IPS-18a (cell line): Measurements from ENCODE around the gene WNT1.
A peak's percentile ranks its signal among the peaks of the same experiment; 100 is the strongest.

Source experiments
- H3K27ac ChIP-seq: one replicate; pipeline ENCODE4 v1.5.1; 2013; ENCODE audit warnings: low read length
- H3K27me3 ChIP-seq: one replicate; pipeline ENCODE4 v1.6.1; 2013; ENCODE audit warnings: mild to moderate bottlenecking, low read length; ENCODE audit not compliant: control insufficient read depth, insufficient read depth
- H3K36me3 ChIP-seq: one replicate; pipeline ENCODE4 v1.6.1; 2013; ENCODE audit warnings: low read depth, low read length; ENCODE audit not compliant: control insufficient read depth
- H3K4me1 ChIP-seq: one replicate; pipeline ENCODE4 v1.6.1; 2013; ENCODE audit warnings: low read depth, low read length; ENCODE audit not compliant: control insufficient read depth
- H3K4me3 ChIP-seq: one replicate; pipeline ENCODE4 v1.5.1; 2013; ENCODE audit warnings: low read length
- H3K9ac ChIP-seq: one replicate; pipeline ENCODE4 v1.6.1; 2013; ENCODE audit warnings: mild to moderate bottlenecking, low read length, moderate library complexity
- H3K9me3 ChIP-seq: one replicate; pipeline ENCODE4 v1.6.1; 2013; ENCODE audit warnings: low read depth, low read length; ENCODE audit not compliant: control insufficient read depth

WNT1 gene

GRCh38 chr12:48965298-48965838 lies 12.8 kb upstream of the WNT1 start:
- Histone ChIP-seq H3K9ac (no peak overlapping the region), H3K27ac (peak overlapping the region; percentile 87), H3K9me3 (no peaks in the 10 kb centered on the region), H3K27me3 (peaks cover 41% of the 10 kb centered on the region), H3K4me1 (peaks cover 52% of the 10 kb centered on the region), H3K4me3 (peak overlapping the region; percentile 41), H3K36me3 (no peaks in the 10 kb centered on the region)

- H3K27ac ChIP-seq = no peak overlapping the region
- no peak overlapping the region for H3K4me3 ChIP-seq
- peaks cover 61% of the 10 kb centered on the region for H3K4me1 ChIP-seq
- H3K9ac ChIP-seq = no peak overlapping the region
- H3K27me3 ChIP-seq = peaks cover 50% of the 10 kb centered on the region
- no peaks in the 10 kb centered on the region for H3K36me3 ChIP-seq
- H3K9me3 ChIP-seq = no peaks in the 10 kb centered on the region
Observed at GRCh38 chr12:48966177-48966895, 11.8 kb upstream of the WNT1 start.

- no peak overlapping the region for H3K4me3 ChIP-seq
- no peaks in the 10 kb centered on the region for H3K36me3 ChIP-seq
- H3K9me3 ChIP-seq = no peaks in the 10 kb centered on the region
- H3K27ac ChIP-seq = no peak overlapping the region
- H3K4me1 ChIP-seq = peaks cover 66% of the 10 kb centered on the region
- no peak overlapping the region for H3K9ac ChIP-seq
- H3K27me3 ChIP-seq = peaks cover 67% of the 10 kb centered on the region
Observed at GRCh38 chr12:48967991-48968390, 10.1 kb upstream of the WNT1 start.

GRCh38 chr12:48968467-48968866 lies 9.7 kb upstream of the WNT1 start:
- Histone ChIP-seq H3K9ac (peak overlapping the region; percentile 18), H3K27me3 (peaks cover 72% of the 10 kb centered on the region), H3K9me3 (no peaks in the 10 kb centered on the region), H3K4me3 (no peak overlapping the region), H3K36me3 (no peaks in the 10 kb centered on the region), H3K27ac (no peak overlapping the region), H3K4me1 (peaks cover 66% of the 10 kb centered on the region)

GRCh38 chr12:48969160-48969771 lies 8.9 kb upstream of the WNT1 start:
- Histone ChIP-seq H3K9me3 (no peaks in the 10 kb centered on the region), H3K4me1 (peaks cover 63% of the 10 kb centered on the region), H3K27ac (no peak overlapping the region), H3K36me3 (no peaks in the 10 kb centered on the region), H3K9ac (peak overlapping the region; percentile 18), H3K27me3 (peaks cover 80% of the 10 kb centered on the region), H3K4me3 (peak overlapping the region; percentile 54)

- Histone ChIP-seq H3K27me3 (peaks cover 88% of the 10 kb centered on the region), H3K4me3 (peak overlapping the region; percentile 54), H3K4me1 (peaks cover 55% of the 10 kb centered on the region), H3K9me3 (no peaks in the 10 kb centered on the region), H3K27ac (no peak overlapping the region), H3K36me3 (no peaks in the 10 kb centered on the region), H3K9ac (no peak overlapping the region)
Observed at GRCh38 chr12:48969833-48970701, 8.1 kb upstream of the WNT1 start.

GRCh38 chr12:48970702-48971334 lies 7.3 kb upstream of the WNT1 start:
- H3K27ac ChIP-seq = no peak overlapping the region
- peak overlapping the region; percentile 54 for H3K4me3 ChIP-seq
- H3K9me3 ChIP-seq = no peaks in the 10 kb centered on the region
- H3K4me1 ChIP-seq = peaks cover 49% of the 10 kb centered on the region
- no peak overlapping the region for H3K9ac ChIP-seq
- H3K36me3 ChIP-seq = no peaks in the 10 kb centered on the region
- peaks cover 93% of the 10 kb centered on the region for H3K27me3 ChIP-seq

- H3K27me3 ChIP-seq = peaks cover 98% of the 10 kb centered on the region
- H3K4me3 ChIP-seq = peak overlapping the region; percentile 54
Observed at GRCh38 chr12:48972213-48972951, 5.7 kb upstream of the WNT1 start.

GRCh38 chr12:48972952-48973483 lies 5.1 kb upstream of the WNT1 start:
- H3K27me3 ChIP-seq = peaks cover 99% of the 10 kb centered on the region
- no peaks in the 10 kb centered on the region for H3K9me3 ChIP-seq
- H3K9ac ChIP-seq = no peak overlapping the region
- no peak overlapping the region for H3K27ac ChIP-seq
- H3K36me3 ChIP-seq = no peaks in the 10 kb centered on the region
- H3K4me1 ChIP-seq = peaks cover 35% of the 10 kb centered on the region
- H3K4me3 ChIP-seq = no peak overlapping the region

More at GRCh38 chr12:48972213-48972951, 5.7 kb upstream of the WNT1 start:
- no peaks in the 10 kb centered on the region for H3K9me3 ChIP-seq
- H3K36me3 ChIP-seq = no peaks in the 10 kb centered on the region
- peaks cover 40% of the 10 kb centered on the region for H3K4me1 ChIP-seq
- H3K27ac ChIP-seq = no peak overlapping the region
- no peak overlapping the region for H3K9ac ChIP-seq

GRCh38 chr12:48973531-48973930 lies 4.6 kb upstream of the WNT1 start:
- no peak overlapping the region for H3K27ac ChIP-seq
- H3K4me1 ChIP-seq = peaks cover 30% of the 10 kb centered on the region
- no peak overlapping the region for H3K4me3 ChIP-seq
- H3K9ac ChIP-seq = no peak overlapping the region
- H3K27me3 ChIP-seq = peaks cover 100% of the 10 kb centered on the region
- H3K36me3 ChIP-seq = no peaks in the 10 kb centered on the region
- H3K9me3 ChIP-seq = no peaks in the 10 kb centered on the region
